IPS-NIHi7 (cell line): ENCODE measurements around the gene ADAMTSL3.

ENCODE experiments used
- DNase-seq: peaks from one replicate; pipeline ENCODE4 v3.0.0; 2012; ENCODE audit warnings: mixed read lengths; ENCODE audit errors: extremely low spot score

The ADAMTSL3 gene

GRCh38 chr15:83837945-83838571, 184.1 kb downstream of the ADAMTSL3 start:
- DNase-seq: peak; percentile 77

- no peak for DNase-seq
Observed at GRCh38 chr15:83838763-83839162, 184.8 kb downstream of the ADAMTSL3 start.

- DNase-seq: no peak
Observed at GRCh38 chr15:83842281-83842680, 188.4 kb downstream of the ADAMTSL3 start.

GRCh38 chr15:83843471-83843871, 189.5 kb downstream of the ADAMTSL3 start:
- no peak for DNase-seq

- no peak for DNase-seq
Observed at GRCh38 chr15:83844742-83845141, 190.8 kb downstream of the ADAMTSL3 start.

GRCh38 chr15:83845230-83845629, 191.3 kb downstream of the ADAMTSL3 start:
- no peak for DNase-seq

- DNase-seq: no peak
Observed at GRCh38 chr15:83846847-83847246, 192.9 kb downstream of the ADAMTSL3 start.

- no peak for DNase-seq
Observed at GRCh38 chr15:83848315-83849050, 194.6 kb downstream of the ADAMTSL3 start.

- DNase-seq: no peak
Observed at GRCh38 chr15:83850015-83850414, 196.1 kb downstream of the ADAMTSL3 start.

- no peak for DNase-seq
Observed at GRCh38 chr15:83850501-83851245, 196.8 kb downstream of the ADAMTSL3 start.

- DNase-seq: no peak
Observed at GRCh38 chr15:83853232-83853631, 199.3 kb downstream of the ADAMTSL3 start.

GRCh38 chr15:83854321-83854720, 200.4 kb downstream of the ADAMTSL3 start:
- no peak for DNase-seq

GRCh38 chr15:83854950-83855707, 201.2 kb downstream of the ADAMTSL3 start:
- DNase-seq: no peak

- DNase-seq: no peak
Observed at GRCh38 chr15:83855956-83856355, 202.0 kb downstream of the ADAMTSL3 start.

GRCh38 chr15:83858820-83859505, 205.0 kb downstream of the ADAMTSL3 start:
- no peak for DNase-seq

- no peak for DNase-seq
Observed at GRCh38 chr15:83866692-83867091, 212.8 kb downstream of the ADAMTSL3 start.

GRCh38 chr15:83869341-83869740, 215.4 kb downstream of the ADAMTSL3 start:
- no peak for DNase-seq

GRCh38 chr15:83871808-83872559, 218.1 kb downstream of the ADAMTSL3 start:
- DNase-seq: no peak

- no peak for DNase-seq
Observed at GRCh38 chr15:83873966-83874365, 220.0 kb downstream of the ADAMTSL3 start.

GRCh38 chr15:83880529-83880928, 226.6 kb downstream of the ADAMTSL3 start:
- no peak for DNase-seq

- DNase-seq: no peak
Observed at GRCh38 chr15:83881156-83881555, 227.2 kb downstream of the ADAMTSL3 start.
